ENCODE results near the gene TGM5. TPM values are rescaled to one million over a fixed set of nuclear protein-coding genes. Genes with fewer than 3 reads are reported as not detected.
"Not testable (repeated sequence)": the region's sequence is repeated elsewhere in the genome, so short reads cannot be mapped to it uniquely, and the experiment has no call there.

TGM5 gene
- total RNA-seq, 6 donors from 2014 or later = 0.30 TPM; not detected in 5

DNA sequence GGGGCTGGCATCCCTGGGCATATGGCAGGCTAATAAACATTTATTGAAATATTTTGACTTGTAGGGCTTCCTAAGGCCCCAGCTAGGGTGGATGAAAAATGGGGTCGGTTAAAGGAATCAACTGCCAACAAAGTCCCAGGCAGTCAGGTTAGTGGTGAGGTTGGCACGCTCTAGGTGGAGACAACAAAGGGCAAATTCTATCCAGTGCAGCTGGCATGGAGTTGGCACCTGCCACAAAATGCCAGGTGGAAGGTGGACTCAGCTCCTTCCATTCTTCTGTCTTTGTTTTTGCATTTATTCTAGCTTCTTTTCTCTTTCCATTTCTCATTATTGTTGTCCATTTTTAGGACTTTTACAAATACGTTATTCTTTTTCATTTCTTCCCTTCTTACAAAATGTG lies 32.7 kb upstream of the TGM5 start:
- DNase-seq (no peak), ATAC-seq (ENCODE audit: low FRiP score in 2 of 2) (no peak)
- WGBS, 2 donors = 86 to 93% methylated on average over 3 of the region's 3 CpGs
- Histone ChIP-seq H3K9me3 (no peaks in the 10 kb centered on the region), H3K4me3 (no peak overlapping the region), H3K27me3 (no peaks in the 10 kb centered on the region), H3K36me3 (no peaks in the 10 kb centered on the region), H3K4me1 (no peaks in the 10 kb centered on the region), H3K27ac (no peak overlapping the region)
- TF ChIP-seq POLR2A (IDR thresholded peaks at IDR 0.05) (no peak), POLR2AphosphoS5 (IDR thresholded peaks at IDR 0.05) (no peak), EP300 (IDR thresholded peaks at IDR 0.05) (no peak)
- TF ChIP-seq, protein P1, sequence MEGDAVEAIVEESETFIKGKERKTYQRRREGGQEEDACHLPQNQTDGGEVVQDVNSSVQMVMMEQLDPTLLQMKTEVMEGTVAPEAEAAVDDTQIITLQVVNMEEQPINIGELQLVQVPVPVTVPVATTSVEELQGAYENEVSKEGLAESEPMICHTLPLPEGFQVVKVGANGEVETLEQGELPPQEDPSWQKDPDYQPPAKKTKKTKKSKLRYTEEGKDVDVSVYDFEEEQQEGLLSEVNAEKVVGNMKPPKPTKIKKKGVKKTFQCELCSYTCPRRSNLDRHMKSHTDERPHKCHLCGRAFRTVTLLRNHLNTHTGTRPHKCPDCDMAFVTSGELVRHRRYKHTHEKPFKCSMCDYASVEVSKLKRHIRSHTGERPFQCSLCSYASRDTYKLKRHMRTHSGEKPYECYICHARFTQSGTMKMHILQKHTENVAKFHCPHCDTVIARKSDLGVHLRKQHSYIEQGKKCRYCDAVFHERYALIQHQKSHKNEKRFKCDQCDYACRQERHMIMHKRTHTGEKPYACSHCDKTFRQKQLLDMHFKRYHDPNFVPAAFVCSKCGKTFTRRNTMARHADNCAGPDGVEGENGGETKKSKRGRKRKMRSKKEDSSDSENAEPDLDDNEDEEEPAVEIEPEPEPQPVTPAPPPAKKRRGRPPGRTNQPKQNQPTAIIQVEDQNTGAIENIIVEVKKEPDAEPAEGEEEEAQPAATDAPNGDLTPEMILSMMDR (IDR thresholded peaks at IDR 0.05) = no peak

DNA sequence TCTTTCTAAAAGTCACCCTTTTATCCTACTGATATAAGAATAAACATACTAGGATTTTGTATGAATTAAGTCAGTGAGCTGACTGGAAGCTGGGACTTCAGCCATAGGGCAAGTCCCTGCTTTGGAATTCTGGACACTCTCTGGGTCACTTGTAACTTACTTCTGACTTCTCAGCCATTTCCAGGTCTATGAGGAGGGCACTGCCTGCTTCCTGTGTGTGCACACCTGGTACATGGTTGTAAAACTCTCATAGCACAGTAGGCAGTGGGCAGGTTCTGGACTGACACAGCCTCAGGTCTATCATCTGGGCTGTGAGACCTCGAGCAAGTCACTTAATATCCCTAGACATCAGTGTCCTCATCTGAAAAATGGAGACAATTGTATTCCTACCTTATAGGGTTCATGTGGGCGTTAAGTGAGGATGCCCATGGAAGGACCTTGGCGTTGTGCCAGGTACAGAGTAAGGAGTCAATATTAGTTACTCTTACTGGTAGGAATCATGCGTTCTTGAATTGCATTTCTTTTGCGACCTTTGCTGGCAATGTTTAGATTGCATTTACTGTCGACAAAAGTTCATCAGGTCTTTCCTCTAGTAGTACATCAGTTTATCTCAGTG lies 27.5 kb upstream of the TGM5 start:
- Histone ChIP-seq H3K4me1 (peaks cover 0 to 3% (median 0%) of the 10 kb centered on the region in 4 donors), H3K4me3 (no peak overlapping the region), H3K27ac (no peak overlapping the region), H3K9me3 (no peaks in the 10 kb centered on the region), H3K36me3 (no peaks in the 10 kb centered on the region), H3K27me3 (no peaks in the 10 kb centered on the region)
- no peak for ATAC-seq (ENCODE audit: low FRiP score in 2 of 2)
- 63 to 64% methylated on average over 6 of the region's 6 CpGs for WGBS, 2 donors
- TF ChIP-seq POLR2A (IDR thresholded peaks at IDR 0.05) (no peak), POLR2AphosphoS5 (IDR thresholded peaks at IDR 0.05) (no peak), EP300 (IDR thresholded peaks at IDR 0.05) (no peak)
- TF ChIP-seq, protein P1 (IDR thresholded peaks at IDR 0.05) = no peak
- DNase-seq = no peak

DNA sequence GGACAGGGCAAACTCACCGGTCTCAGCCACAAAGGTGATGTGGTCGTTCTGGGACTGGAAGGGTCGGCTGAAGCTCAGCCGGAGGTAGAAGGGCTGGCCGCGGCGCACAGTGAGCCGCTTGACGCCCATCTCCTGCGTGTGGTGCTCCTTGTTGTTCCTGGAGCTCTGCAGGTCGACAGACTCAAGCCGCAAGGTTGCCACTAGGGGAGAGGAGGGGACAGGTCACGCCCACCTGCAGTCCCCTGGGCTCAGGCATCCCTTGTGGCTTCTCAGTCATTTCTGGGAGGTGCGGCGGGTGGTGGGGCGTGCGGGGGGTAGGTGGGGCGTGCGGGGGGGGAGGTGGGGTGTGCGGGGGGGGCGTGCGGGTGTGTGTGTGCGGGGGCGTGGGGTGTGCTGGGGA lies 26.7 kb upstream of the TGM5 start:
- DNase-seq (peak in 1 of 2 donors; percentile 73), ATAC-seq (ENCODE audit: low FRiP score in 2 of 2) (peak in 1 of 2 donors; percentile 28)
- Histone ChIP-seq H3K27me3 (no peaks in the 10 kb centered on the region), H3K4me1 (peaks cover 0 to 3% (median 0%) of the 10 kb centered on the region in 4 donors), H3K4me3 (no peak overlapping the region), H3K9me3 (no peaks in the 10 kb centered on the region), H3K27ac (no peak overlapping the region), H3K36me3 (no peaks in the 10 kb centered on the region)
- WGBS, 2 donors = 20 to 50% methylated on average over 2 to 12 of the region's 24 CpGs
- TF ChIP-seq POLR2A (IDR thresholded peaks at IDR 0.05) (no peak), EP300 (IDR thresholded peaks at IDR 0.05) (no peak), POLR2AphosphoS5 (IDR thresholded peaks at IDR 0.05) (no peak)
- TF ChIP-seq, protein P1 (IDR thresholded peaks at IDR 0.05) = no peak

DNA sequence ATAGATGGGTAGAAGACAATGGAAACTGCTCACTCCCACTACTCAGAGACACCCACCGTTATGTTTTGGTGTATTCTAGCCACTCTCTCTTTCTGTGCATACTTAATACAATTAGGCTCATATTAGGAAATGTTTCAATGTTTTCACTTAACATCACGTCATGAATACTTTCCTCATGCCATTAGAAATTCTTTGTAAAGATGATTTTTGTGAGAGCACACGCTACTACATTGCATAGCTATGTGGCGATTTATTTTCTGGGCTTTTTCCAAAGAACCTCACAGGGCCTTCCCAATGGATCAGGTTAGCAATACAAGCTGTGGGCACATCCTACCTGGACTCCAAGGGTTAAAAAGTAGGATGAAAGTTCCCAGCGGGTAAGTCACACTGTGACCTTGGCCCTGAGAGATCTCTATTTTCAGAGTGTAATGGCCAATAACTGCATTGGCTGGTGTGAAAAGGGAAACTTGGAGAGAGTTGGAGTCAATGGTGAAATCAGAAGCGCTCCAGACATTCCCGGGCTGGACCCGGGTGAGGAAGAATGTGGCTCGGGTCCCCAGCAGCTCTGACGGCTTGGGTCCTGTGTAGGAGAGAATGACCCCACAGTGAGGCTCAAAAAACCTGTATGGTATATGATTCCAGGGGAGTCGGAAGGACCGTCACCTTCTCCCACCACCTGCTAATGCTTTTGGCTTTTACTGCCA lies 25.8 kb upstream of the TGM5 start:
- Histone ChIP-seq H3K27me3 (no peaks in the 10 kb centered on the region), H3K27ac (no peak overlapping the region), H3K4me3 (no peak overlapping the region), H3K9me3 (no peaks in the 10 kb centered on the region), H3K36me3 (no peaks in the 10 kb centered on the region), H3K4me1 (peaks cover 0 to 3% (median 0%) of the 10 kb centered on the region in 4 donors)
- DNase-seq (no peak), ATAC-seq (ENCODE audit: low FRiP score in 2 of 2) (peak in 1 of 2 donors; percentile 78)
- TF ChIP-seq, protein P1 (IDR thresholded peaks at IDR 0.05) = no peak
- TF ChIP-seq EP300 (IDR thresholded peaks at IDR 0.05) = no peak
- TF ChIP-seq POLR2AphosphoS5 (IDR thresholded peaks at IDR 0.05) = no peak
- TF ChIP-seq POLR2A (IDR thresholded peaks at IDR 0.05) = no peak
- 67 to 68% methylated on average over 12 of the region's 12 CpGs for WGBS, 2 donors

DNA sequence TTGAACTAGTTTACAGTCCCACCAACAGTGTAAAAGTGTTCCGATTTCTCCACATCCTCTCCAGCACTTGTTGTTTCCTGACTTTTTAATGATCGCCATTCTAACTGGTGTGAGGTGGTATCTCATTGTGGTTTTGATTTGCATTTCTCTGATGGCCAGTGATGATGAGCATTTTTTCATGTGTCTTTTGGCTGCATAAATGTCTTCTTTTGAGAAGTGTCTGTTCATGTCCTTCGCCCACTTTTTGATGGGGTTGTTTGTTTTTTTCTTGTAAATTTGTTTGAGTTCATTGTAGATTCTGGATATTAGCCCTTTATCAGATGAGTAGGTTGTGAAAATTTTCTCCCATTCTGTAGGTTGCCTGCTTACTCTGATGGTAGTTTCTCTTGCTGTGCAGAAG lies 22.9 kb upstream of the TGM5 start:
- ATAC-seq (ENCODE audit: low FRiP score in 2 of 2); DNase-seq; H3K36me3 ChIP-seq; H3K4me3 ChIP-seq; H3K27ac ChIP-seq; H3K27me3 ChIP-seq; H3K9me3 ChIP-seq; H3K4me1 ChIP-seq: not testable (repeated sequence)
- WGBS, 2 donors = 89 to 100% methylated on average over 2 to 3 of the region's 3 CpGs

Data from upper lobe of left lung (tissue), 6 donors.